Body of pancreas (tissue), 4 donors: ENCODE measurements around the gene PER2. TPM values are rescaled to one million over a fixed set of nuclear protein-coding genes. Genes with fewer than 3 reads are reported as not detected.

ENCODE experiments used
- ATAC-seq: fragments of 150-250 bp; one replicate; pipeline ENCODE4 v1.9.1; 2016
- DNase-seq, 4 donors: peaks; one replicate each; pipeline ENCODE4 v3.0.0-alpha.2; 2019
- H3K27ac ChIP-seq, 4 donors: fragments of 200-600 bp; sonication (generic); 1 replicate in 3 of 4; 2 replicates in 1 of 4; pipeline versions ENCODE4 v1.5.1 to v1.6.1; 2016 to 2019; ENCODE audit warnings: mild to moderate bottlenecking in 1 of 4, mixed read lengths in 1 of 4, moderate library complexity in 1 of 4
- H3K27me3 ChIP-seq, 2 donors: fragments of 200-600 bp; sonication (generic); one replicate each; pipeline ENCODE4 v1.6.0; 2016; ENCODE audit warnings: mild to moderate bottlenecking in 1 of 2
- H3K36me3 ChIP-seq, 2 donors: fragments of 200-600 bp; sonication (generic); replicated peaks in 1 of 2; 2 replicates each; pipeline ENCODE4 v1.5.1; 2016; ENCODE audit warnings: low read depth in 2 of 2; ENCODE audit not compliant: insufficient read depth in 1 of 2
- H3K4me1 ChIP-seq: fragments of 200-600 bp; sonication (generic); one replicate; pipeline ENCODE4 v1.6.0; 2016
- H3K4me3 ChIP-seq, 2 donors: fragments of 200-600 bp; sonication (generic); 1 replicate in 1 of 2; 2 replicates in 1 of 2; pipeline ENCODE4 v1.5.1; 2016 to 2019
- H3K9me3 ChIP-seq, 3 donors: fragments of 200-600 bp; sonication (generic); 1 replicate in 2 of 3; 2 replicates in 1 of 3; pipeline ENCODE4 v1.5.1; 2016
- CTCF ChIP-seq, 7 experiments: fragments of 450-650 bp in 4 of 7; fragments of 200-600 bp in 3 of 7; sonication (generic) in 3 of 7; IDR thresholded peaks; one replicate each; pipeline ENCODE4 v1.5.1; 2016 to 2019; ENCODE audit warnings: antibody characterized with exemption in 7 of 7
- POLR2A ChIP-seq, 3 donors: fragments of 450-650 bp; IDR thresholded peaks; one replicate each; pipeline ENCODE4 v1.6.1; 2016; ENCODE audit warnings: antibody characterized with exemption in 3 of 3, mild to moderate bottlenecking in 2 of 3
- WGBS, 2 donors: methylation state at CpG; one replicate each; pipeline ENCODE4 v1.1.5; 2017; 5-methylcytosine and 5-hydroxymethylcytosine counted together
- intact Hi-C: fragments of 100-400 bp; cut with DNase I; formaldehyde crosslinking; loops from one replicate; pipeline ENCODE4 v1.15.1; 2023
- total RNA-seq, 2 donors: library from RNA; depleted of rRNA; stranded (reverse); fragments of >200 nt; gene quantifications; one replicate each; pipeline ENCODE4 v1.1.0, GENCODE V29; 2016

PER2 gene
- total RNA-seq, 2 donors from 2014 or later, result 10.9 to 21.8 TPM

DNA sequence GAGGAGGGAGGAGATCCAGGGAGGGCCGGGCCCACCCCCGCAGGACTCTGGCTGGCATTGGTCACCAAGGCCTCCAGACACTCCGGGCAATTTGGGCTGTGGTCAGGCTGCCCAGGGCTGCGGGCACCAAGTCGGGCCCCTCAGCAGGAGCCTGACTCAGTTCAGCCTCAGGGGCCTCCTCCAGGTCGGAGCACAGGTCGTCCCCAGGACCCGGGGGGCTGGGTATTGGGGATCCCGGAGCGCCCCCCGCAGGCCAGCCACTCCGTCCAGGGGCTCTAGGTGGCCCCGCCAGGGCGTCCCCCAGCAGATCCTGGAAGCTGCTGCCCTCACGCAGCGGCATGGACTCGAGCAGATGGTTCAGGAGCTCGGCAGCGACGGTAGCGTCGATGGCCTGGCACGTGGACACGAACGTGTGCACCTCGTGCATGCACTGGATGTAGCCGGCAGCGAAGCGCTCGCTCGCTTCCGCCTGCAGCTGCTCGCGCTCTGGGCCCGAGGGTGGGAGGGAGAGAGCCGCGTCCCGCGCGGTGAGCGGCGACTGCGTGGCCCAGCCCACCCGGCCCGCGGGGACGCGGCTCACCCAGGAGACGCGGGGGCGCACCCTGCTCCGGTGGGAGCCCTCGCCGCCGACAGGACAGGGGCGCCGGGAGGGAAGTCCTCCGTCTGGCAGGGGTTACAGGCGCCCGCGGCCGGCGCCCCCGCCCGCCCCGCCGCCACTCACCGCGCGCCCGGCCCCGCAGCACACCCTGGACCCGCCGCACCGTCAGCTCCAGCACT, 49.5 kb downstream of the PER2 start:
- intact Hi-C loops, result no loop called here
- DNase-seq (peak; percentile 41 to 46 (median 42)), ATAC-seq (no peak)
- Histone ChIP-seq H3K4me1 (peaks cover 55% of the 10 kb centered on the region), H3K27ac (no peak overlapping the region), H3K4me3 (no peak overlapping the region), H3K36me3 (no peaks in the 10 kb centered on the region), H3K9me3 (no peaks in the 10 kb centered on the region), H3K27me3 (no peaks in the 10 kb centered on the region)
- 5 to 32% methylated on average over 11 to 58 of the region's 75 CpGs for WGBS, 2 donors
- TF ChIP-seq POLR2A (IDR thresholded peaks at IDR 0.05), result no peak

- DNase-seq, result no peak
- Histone ChIP-seq H3K4me1 (peaks cover 51% of the 10 kb centered on the region), H3K9me3 (no peaks in the 10 kb centered on the region), H3K27ac (no peak overlapping the region), H3K27me3 (no peaks in the 10 kb centered on the region), H3K4me3 (no peak overlapping the region), H3K36me3 (no peaks in the 10 kb centered on the region)
- no peak for ATAC-seq
- intact Hi-C loops, result no loop called here
- 87 to 95% methylated on average over 4 to 5 of the region's 5 CpGs for WGBS, 2 donors
- TF ChIP-seq CTCF (IDR thresholded peaks at IDR 0.05), result no peak
- TF ChIP-seq POLR2A (IDR thresholded peaks at IDR 0.05), result no peak
These were observed 50.1 kb downstream of the PER2 start for GRCh38 chr2:238238311-238238765.

DNA sequence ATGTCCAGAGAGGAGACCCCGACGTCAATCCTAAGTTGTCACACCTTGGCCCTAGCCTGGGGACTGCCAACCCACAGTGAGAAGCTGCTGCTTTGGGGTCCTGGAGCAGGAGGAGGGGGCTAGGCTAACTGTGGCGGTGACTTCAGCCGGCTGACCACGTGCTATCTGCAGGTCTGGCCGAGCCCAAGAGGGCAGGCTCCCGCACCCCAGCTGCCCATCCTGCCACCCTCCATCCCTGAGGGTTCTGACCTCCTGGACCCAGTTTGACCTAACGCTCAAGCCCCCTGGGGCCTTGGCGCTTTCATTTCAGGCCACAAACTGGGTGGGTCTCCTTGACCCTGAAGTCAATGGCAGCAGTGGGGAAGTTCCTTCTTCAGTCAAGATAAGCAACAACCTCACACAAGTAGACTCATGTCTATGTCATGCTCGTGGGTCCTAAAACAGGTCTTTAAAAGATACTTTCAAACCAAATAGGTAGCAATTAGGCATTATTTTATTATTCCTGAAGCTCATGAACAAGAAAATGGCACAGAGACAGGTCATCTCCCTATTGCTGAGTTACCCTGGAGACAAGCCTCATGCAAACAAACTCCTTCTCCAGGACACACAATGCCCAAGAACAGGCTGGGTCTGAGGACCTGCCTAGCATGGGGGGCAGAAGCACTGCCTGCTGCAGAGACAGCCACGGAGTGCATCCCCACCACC, 50.8 kb downstream of the PER2 start:
- peaks cover 43% of the 10 kb centered on the region for H3K4me1 ChIP-seq
- H3K4me3 ChIP-seq, result no peak overlapping the region
- no peaks in the 10 kb centered on the region for H3K27me3 ChIP-seq
- no peaks in the 10 kb centered on the region for H3K9me3 ChIP-seq
- 81 to 92% methylated on average over 10 to 11 of the region's 11 CpGs for WGBS, 2 donors
- H3K27ac ChIP-seq, result no peak overlapping the region
- TF ChIP-seq CTCF (IDR thresholded peaks at IDR 0.05) (no peak), POLR2A (IDR thresholded peaks at IDR 0.05) (no peak)
- H3K36me3 ChIP-seq, result no peaks in the 10 kb centered on the region
- intact Hi-C loops, result no loop called here
- ATAC-seq (no peak), DNase-seq (no peak)

GRCh38 chr2:238236571-238236970, 51.8 kb downstream of the PER2 start:
- WGBS, 2 donors, result 58 to 89% methylated on average over 3 to 4 of the region's 4 CpGs
- ATAC-seq (no peak), DNase-seq (no peak)
- Histone ChIP-seq H3K36me3 (no peaks in the 10 kb centered on the region), H3K4me1 (peaks cover 37% of the 10 kb centered on the region), H3K4me3 (no peak overlapping the region), H3K27ac (no peak overlapping the region), H3K9me3 (no peaks in the 10 kb centered on the region), H3K27me3 (no peaks in the 10 kb centered on the region)
- intact Hi-C loops, result no loop called here
- TF ChIP-seq CTCF (IDR thresholded peaks at IDR 0.05), result no peak
- no peak for TF ChIP-seq POLR2A (IDR thresholded peaks at IDR 0.05)

DNA sequence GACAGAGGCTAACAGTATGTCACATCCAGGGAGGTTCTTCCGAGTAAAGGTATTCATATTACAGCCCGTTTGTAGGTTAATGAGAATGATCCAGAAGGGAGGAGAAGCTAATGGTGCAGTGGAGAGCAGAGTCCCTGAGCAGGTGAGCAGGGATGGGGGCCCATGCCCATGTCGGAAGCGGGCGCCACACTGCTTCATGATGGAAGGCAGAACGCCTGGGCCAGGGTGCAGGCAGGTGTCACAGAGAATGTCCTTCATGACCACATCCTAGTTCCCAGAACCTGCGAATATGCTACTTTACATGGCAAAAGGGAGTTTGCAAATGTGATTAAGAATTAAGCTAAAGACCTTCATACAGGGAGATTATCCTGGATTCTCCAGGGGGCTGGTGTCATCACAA, 52.6 kb downstream of the PER2 start:
- Histone ChIP-seq H3K9me3 (no peaks in the 10 kb centered on the region), H3K4me1 (peaks cover 36% of the 10 kb centered on the region), H3K27ac (no peak overlapping the region), H3K4me3 (no peak overlapping the region), H3K27me3 (no peaks in the 10 kb centered on the region), H3K36me3 (no peaks in the 10 kb centered on the region)
- WGBS, 2 donors, result 72 to 80% methylated on average over 7 of the region's 7 CpGs
- DNase-seq (no peak), ATAC-seq (no peak)
- TF ChIP-seq POLR2A (IDR thresholded peaks at IDR 0.05) (no peak), CTCF (IDR thresholded peaks at IDR 0.05) (no peak)
- intact Hi-C loops, result no loop called here
